ENCODE data around the gene MATCAP1. TPM values are rescaled to one million over a fixed set of nuclear protein-coding genes. Genes with fewer than 3 reads are reported as not detected.

Gene MATCAP1
- total and polyA plus RNA-seq, 5 experiments from 2014 or later = 0.28 to 7.5 (median 0.98) TPM

- ATAC-seq (no peak), DNase-seq (no peak)
- Mint-ChIP-seq H3K9me3 (no peaks in the 10 kb centered on the region), H3K27me3 (no peaks in the 10 kb centered on the region), H3K4me3 (peak overlapping the region in 1 of 10 donors; percentile 28), H3K36me3 (peaks cover 0 to 53% (median 8%) of the 10 kb centered on the region in 3 donors), H3K4me1 (peaks cover 20 to 64% (median 46%) of the 10 kb centered on the region in 4 donors), H3K27ac (peak overlapping the region in 3 of 10 donors; percentile 29 to 90 (median 70))
- POLR2A ChIA-PET = no interaction called here
Measured at GRCh38 chr16:67195676-67196075, 11.9 kb upstream of the MATCAP1 start.

GRCh38 chr16:67194260-67194659 lies 10.5 kb upstream of the MATCAP1 start:
- Mint-ChIP-seq H3K27ac (peak overlapping the region in 6 of 10 donors; percentile 20 to 84 (median 80)), H3K4me3 (peak overlapping the region in 9 of 10 donors; percentile 79 to 97 (median 90)), H3K36me3 (peaks cover 0 to 46% (median 8%) of the 10 kb centered on the region in 3 donors), H3K9me3 (no peaks in the 10 kb centered on the region), H3K27me3 (no peaks in the 10 kb centered on the region), H3K4me1 (peaks cover 20 to 64% (median 46%) of the 10 kb centered on the region in 4 donors)
- POLR2A ChIA-PET = interaction anchor here (2.9 kb wide), 1 partner anchor 32 kb away, joined by 17 read pairs; the partner anchor contains the start of gene TMEM208
- ATAC-seq (no peak), DNase-seq (no peak)

GRCh38 chr16:67193536-67193935 lies 9.8 kb upstream of the MATCAP1 start:
- Mint-ChIP-seq H3K36me3 (peaks cover 0 to 45% (median 8%) of the 10 kb centered on the region in 3 donors), H3K27ac (peak overlapping the region in 7 of 10 donors; percentile 21 to 84 (median 77)), H3K9me3 (no peaks in the 10 kb centered on the region), H3K27me3 (no peaks in the 10 kb centered on the region), H3K4me3 (peak overlapping the region; percentile 79 to 97 (median 90)), H3K4me1 (peaks cover 20 to 63% (median 46%) of the 10 kb centered on the region in 4 donors)
- POLR2A ChIA-PET = interaction anchor here (1.7 to 2.9 kb wide), 2 partner anchors 33 to 51 kb away, joined by 6 to 17 read pairs; partner anchors contain the start of gene TMEM208
- no peak for DNase-seq
- no peak for ATAC-seq

- Mint-ChIP-seq H3K9me3 (no peaks in the 10 kb centered on the region), H3K4me1 (peaks cover 20 to 57% (median 46%) of the 10 kb centered on the region in 4 donors), H3K36me3 (peaks cover 0 to 38% (median 8%) of the 10 kb centered on the region in 3 donors), H3K27ac (peak overlapping the region; percentile 81 to 94 (median 88)), H3K27me3 (peaks cover 0 to 1% (median 0%) of the 10 kb centered on the region in 5 donors), H3K4me3 (peak overlapping the region; percentile 81 to 97 (median 90))
- POLR2A ChIA-PET = interaction anchor here (0.7 to 2.9 kb wide), 5 partner anchors 10 to 51 kb away, joined by 3 to 17 read pairs (median 3); partner anchors contain the start of gene TMEM208
- DNase-seq (no peak), ATAC-seq (no peak)
Measured at GRCh38 chr16:67192781-67193361, 9.1 kb upstream of the MATCAP1 start.

GRCh38 chr16:67191995-67192681 lies 8.4 kb upstream of the MATCAP1 start, which contains the start of gene E2F4:
TSS of gene E2F4 (plus strand) at chr16:67192155. CDS start at chr16:67192228, 73 bp downstream.
- peak within 1 kb of the TSS; percentile 81 to 96 (median 92) for H3K27ac Mint-ChIP-seq
- DNase-seq = peak; percentile 72 to 87 (median 81)
- ATAC-seq = peak; percentile 96 to 97
- POLR2A ChIA-PET = interaction anchor here (0.7 to 2.9 kb wide), 5 partner anchors 9 to 52 kb away, joined by 3 to 17 read pairs (median 3); partner anchors contain the start of gene TMEM208
- H3K36me3 Mint-ChIP-seq = peaks cover 0 to 31% (median 8%) of the 10 kb centered on the region in 3 donors
- peaks cover 0 to 1% (median 0%) of the 10 kb centered on the region in 5 donors for H3K27me3 Mint-ChIP-seq
- H3K4me1 Mint-ChIP-seq = peaks cover 20 to 56% (median 46%) of the 10 kb centered on the region in 4 donors
- no peaks in the 10 kb centered on the region for H3K9me3 Mint-ChIP-seq
- peak within 1 kb of the TSS; percentile 81 to 97 (median 90) for H3K4me3 Mint-ChIP-seq

GRCh38 chr16:67191411-67191994 lies 7.7 kb upstream of the MATCAP1 start:
- Mint-ChIP-seq H3K27me3 (peaks cover 0 to 1% (median 0%) of the 10 kb centered on the region in 5 donors), H3K27ac (peak overlapping the region; percentile 49 to 96 (median 92)), H3K4me3 (peak overlapping the region; percentile 81 to 97 (median 90)), H3K36me3 (peaks cover 0 to 24% (median 5%) of the 10 kb centered on the region in 3 donors), H3K9me3 (no peaks in the 10 kb centered on the region), H3K4me1 (peaks cover 17 to 50% (median 42%) of the 10 kb centered on the region in 4 donors)
- POLR2A ChIA-PET = interaction anchor here (1.1 to 2.9 kb wide), 3 partner anchors 31 to 53 kb away, joined by 3 to 17 read pairs (median 6); partner anchors contain the start of genes FBXL8 and TMEM208
- no peak for DNase-seq
- ATAC-seq = no peak

- Mint-ChIP-seq H3K4me3 (peak overlapping the region in 8 of 10 donors; percentile 22 to 93 (median 87)), H3K27ac (peak overlapping the region in 4 of 10 donors; percentile 49 to 96 (median 68)), H3K27me3 (peaks cover 0 to 1% (median 0%) of the 10 kb centered on the region in 5 donors), H3K36me3 (peaks cover 0 to 17% (median 0%) of the 10 kb centered on the region in 3 donors), H3K9me3 (no peaks in the 10 kb centered on the region), H3K4me1 (peaks cover 11 to 44% (median 38%) of the 10 kb centered on the region in 4 donors)
- no peak for ATAC-seq
- no peak for DNase-seq
- POLR2A ChIA-PET = interaction anchor here (1.1 kb wide), 1 partner anchor 30 kb away, joined by 3 read pairs; the partner anchor contains the start of gene FBXL8
Measured at GRCh38 chr16:67190448-67191399, 7.0 kb upstream of the MATCAP1 start.

- peaks cover 0 to 7% (median 0%) of the 10 kb centered on the region in 5 donors for H3K27me3 Mint-ChIP-seq
- POLR2A ChIA-PET = no interaction called here
- H3K9me3 Mint-ChIP-seq = no peaks in the 10 kb centered on the region
- ATAC-seq (no peak), DNase-seq (no peak)
- peak within 1 kb of the TSS in 4 of 10 donors; percentile 22 to 84 (median 44) for H3K4me3 Mint-ChIP-seq
- H3K27ac Mint-ChIP-seq = peak within 1 kb of the TSS in 1 of 10 donors; percentile 56
- H3K36me3 Mint-ChIP-seq = peaks cover 0 to 10% (median 0%) of the 10 kb centered on the region in 3 donors
- peaks cover 18 to 44% (median 42%) of the 10 kb centered on the region in 4 donors for H3K4me1 Mint-ChIP-seq
Measured at GRCh38 chr16:67190041-67190440, 6.3 kb upstream of the MATCAP1 start, which contains the start of gene EXOC3L1. TSS of gene EXOC3L1 (minus strand) at chr16:67190136. CDS start at chr16:67189676, 460 bp downstream.

GRCh38 chr16:67188798-67189197 lies 5.0 kb upstream of the MATCAP1 start:
- H3K4me3 Mint-ChIP-seq = no peak overlapping the region
- no peak overlapping the region for H3K27ac Mint-ChIP-seq
- no peak for DNase-seq
- POLR2A ChIA-PET = no interaction called here
- H3K4me1 Mint-ChIP-seq = peaks cover 16 to 37% (median 35%) of the 10 kb centered on the region in 4 donors
- no peak for ATAC-seq
- H3K36me3 Mint-ChIP-seq = peaks cover 0 to 2% (median 0%) of the 10 kb centered on the region in 3 donors
- no peaks in the 10 kb centered on the region for H3K9me3 Mint-ChIP-seq
- peaks cover 0 to 7% (median 0%) of the 10 kb centered on the region in 5 donors for H3K27me3 Mint-ChIP-seq

- Mint-ChIP-seq H3K9me3 (no peaks in the 10 kb centered on the region), H3K36me3 (no peaks in the 10 kb centered on the region), H3K4me1 (peaks cover 14 to 32% (median 31%) of the 10 kb centered on the region in 4 donors), H3K27ac (no peak overlapping the region), H3K4me3 (peak overlapping the region in 1 of 10 donors; percentile 36), H3K27me3 (peaks cover 0 to 7% (median 0%) of the 10 kb centered on the region in 5 donors)
- ATAC-seq = no peak
- no peak for DNase-seq
- POLR2A ChIA-PET = no interaction called here
Measured at GRCh38 chr16:67188323-67188722, 4.6 kb upstream of the MATCAP1 start.

All from naive thymus-derived CD8-positive, alpha-beta T cell (primary cell).